ENCODE results near the gene NPR2. TPM values are rescaled to one million over a fixed set of nuclear protein-coding genes. Genes with fewer than 3 reads are reported as not detected.

Gene NPR2
- total RNA-seq, 3 donors from 2014 or later = 8.8 to 31.8 (median 12.0) TPM

DNA sequence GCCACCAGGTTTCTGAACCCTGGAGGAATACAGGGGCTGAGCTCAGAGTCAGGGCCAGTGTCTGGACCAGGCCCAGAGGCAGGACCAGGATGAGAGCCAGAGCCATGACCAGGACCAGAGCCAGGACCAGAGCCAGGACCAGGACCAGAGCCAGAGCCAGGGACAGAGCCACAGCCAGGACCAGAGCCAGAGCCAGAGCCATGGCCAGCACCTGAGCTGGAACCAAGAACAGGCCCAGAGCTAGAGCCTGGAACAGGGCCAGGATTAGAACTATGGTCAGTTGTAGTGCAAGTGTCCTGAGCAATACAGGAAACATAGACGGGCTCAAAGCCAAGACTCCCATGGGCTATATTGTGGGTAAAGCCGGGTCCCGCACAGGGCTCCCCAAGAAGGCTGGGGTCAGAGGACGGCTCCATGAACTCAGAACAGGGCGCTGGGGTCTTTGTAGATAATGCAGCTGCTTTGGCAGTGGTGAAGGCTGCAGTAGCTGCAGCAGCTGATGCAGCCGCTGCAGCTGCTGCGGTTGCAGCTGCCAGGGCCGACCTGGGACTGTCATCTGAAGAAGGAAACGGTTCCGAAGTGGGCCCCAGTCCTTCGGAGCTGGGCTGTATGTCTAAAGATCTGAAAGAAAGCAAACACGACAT is 20.1 kb downstream of the NPR2 start:
- TF ChIP-seq, protein P1, sequence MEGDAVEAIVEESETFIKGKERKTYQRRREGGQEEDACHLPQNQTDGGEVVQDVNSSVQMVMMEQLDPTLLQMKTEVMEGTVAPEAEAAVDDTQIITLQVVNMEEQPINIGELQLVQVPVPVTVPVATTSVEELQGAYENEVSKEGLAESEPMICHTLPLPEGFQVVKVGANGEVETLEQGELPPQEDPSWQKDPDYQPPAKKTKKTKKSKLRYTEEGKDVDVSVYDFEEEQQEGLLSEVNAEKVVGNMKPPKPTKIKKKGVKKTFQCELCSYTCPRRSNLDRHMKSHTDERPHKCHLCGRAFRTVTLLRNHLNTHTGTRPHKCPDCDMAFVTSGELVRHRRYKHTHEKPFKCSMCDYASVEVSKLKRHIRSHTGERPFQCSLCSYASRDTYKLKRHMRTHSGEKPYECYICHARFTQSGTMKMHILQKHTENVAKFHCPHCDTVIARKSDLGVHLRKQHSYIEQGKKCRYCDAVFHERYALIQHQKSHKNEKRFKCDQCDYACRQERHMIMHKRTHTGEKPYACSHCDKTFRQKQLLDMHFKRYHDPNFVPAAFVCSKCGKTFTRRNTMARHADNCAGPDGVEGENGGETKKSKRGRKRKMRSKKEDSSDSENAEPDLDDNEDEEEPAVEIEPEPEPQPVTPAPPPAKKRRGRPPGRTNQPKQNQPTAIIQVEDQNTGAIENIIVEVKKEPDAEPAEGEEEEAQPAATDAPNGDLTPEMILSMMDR (IDR thresholded peaks at IDR 0.05) = no peak
- H3K4me1 ChIP-seq (ENCODE audit: low read depth) = peaks cover 20% of the 10 kb centered on the region
- no peak for ATAC-seq
- no peak overlapping the region for H3K4me3 ChIP-seq
- no peaks in the 10 kb centered on the region for H3K36me3 ChIP-seq (ENCODE audit: low read depth)
- intact Hi-C loops (cut with DNase I, micrococcal nuclease) = no loop called here
- peak in 1 of 3 donors; percentile 46 for DNase-seq
- H3K9me3 ChIP-seq = no peaks in the 10 kb centered on the region

DNA sequence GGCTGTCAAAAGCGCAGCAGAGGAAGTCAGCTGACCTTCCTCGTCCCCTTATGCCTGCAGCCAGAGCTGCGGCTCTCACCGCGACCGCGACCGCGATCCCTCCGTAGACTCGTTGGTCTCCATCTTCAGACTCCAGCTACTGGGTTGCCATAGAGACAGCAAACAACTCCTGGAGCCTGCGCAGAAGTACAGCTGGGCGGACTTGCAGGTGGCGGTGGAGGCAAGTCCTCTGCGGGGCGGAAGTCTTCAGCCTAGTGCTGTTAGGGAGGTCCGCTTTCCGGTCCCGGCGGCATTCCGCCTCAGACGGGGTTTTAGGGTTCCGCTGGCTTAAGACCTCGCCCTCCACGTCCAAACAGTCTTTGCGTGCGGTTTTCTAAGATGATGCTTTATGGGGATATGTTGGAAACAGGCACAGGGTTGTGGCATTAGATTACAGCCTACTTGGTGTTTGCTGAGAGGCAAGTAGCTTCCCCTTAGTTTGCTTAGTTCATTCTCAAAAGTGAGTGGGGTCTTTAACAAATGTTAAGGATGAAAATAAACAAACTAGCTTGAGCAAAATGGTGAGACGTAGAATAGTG is 20.7 kb downstream of the NPR2 start, which contains the start of gene SPAG8:
TSS of gene SPAG8 (minus strand) at position 238 of the 578 bp plus-strand sequence. CDS start at position 123, 115 bp downstream.
- DNase-seq (peak; percentile 92 to 98 (median 94)), ATAC-seq (peak; percentile 70)
- Histone ChIP-seq H3K4me3 (no peak within 1 kb of the TSS), H3K4me1 (ENCODE audit: low read depth) (peaks cover 20% of the 10 kb centered on the region), H3K9me3 (no peaks in the 10 kb centered on the region), H3K36me3 (ENCODE audit: low read depth) (no peaks in the 10 kb centered on the region)
- intact Hi-C loops (cut with DNase I, micrococcal nuclease) = no loop called here
- TF ChIP-seq, protein P1 (IDR thresholded peaks at IDR 0.05) = no peak

DNA sequence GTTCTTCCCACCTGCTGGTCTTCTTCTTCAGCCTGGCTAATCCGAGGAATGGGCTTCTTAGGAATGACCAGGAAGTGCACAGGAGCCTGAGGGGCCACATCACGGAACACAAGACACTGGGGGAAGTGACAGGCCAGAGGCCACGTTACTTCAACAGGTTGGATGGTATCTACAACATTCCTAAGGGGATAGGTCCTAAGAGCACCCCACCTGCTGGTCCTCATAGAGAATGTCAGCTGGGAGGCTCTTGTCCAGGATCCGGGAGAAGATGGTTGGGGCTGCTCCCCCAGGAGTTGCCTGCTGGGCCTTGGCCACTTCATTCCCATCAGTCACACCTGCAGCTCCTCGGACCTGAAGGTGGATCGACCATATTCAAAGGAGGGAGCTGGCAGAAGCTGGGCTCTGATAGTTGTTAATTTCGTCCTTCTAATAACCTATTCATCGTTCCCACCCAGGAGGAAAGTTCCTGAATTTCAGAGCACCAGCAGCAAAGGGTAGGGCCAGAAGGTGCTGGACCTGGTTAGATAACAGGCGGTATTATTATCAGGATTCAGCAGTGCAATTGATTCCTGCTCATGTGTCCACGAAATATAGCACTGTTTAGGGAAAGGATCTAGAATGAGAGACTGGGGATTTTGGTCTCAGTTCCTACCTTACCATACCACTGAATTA is 22.2 kb downstream of the NPR2 start:
- no peak for ATAC-seq
- Histone ChIP-seq H3K4me1 (ENCODE audit: low read depth) (peaks cover 20% of the 10 kb centered on the region), H3K9me3 (no peaks in the 10 kb centered on the region), H3K4me3 (no peak overlapping the region), H3K36me3 (ENCODE audit: low read depth) (no peaks in the 10 kb centered on the region)
- intact Hi-C loops (cut with DNase I, micrococcal nuclease) = no loop called here
- TF ChIP-seq, protein P1 (IDR thresholded peaks at IDR 0.05) = no peak
- DNase-seq = peak in 1 of 3 donors; percentile 28

DNA sequence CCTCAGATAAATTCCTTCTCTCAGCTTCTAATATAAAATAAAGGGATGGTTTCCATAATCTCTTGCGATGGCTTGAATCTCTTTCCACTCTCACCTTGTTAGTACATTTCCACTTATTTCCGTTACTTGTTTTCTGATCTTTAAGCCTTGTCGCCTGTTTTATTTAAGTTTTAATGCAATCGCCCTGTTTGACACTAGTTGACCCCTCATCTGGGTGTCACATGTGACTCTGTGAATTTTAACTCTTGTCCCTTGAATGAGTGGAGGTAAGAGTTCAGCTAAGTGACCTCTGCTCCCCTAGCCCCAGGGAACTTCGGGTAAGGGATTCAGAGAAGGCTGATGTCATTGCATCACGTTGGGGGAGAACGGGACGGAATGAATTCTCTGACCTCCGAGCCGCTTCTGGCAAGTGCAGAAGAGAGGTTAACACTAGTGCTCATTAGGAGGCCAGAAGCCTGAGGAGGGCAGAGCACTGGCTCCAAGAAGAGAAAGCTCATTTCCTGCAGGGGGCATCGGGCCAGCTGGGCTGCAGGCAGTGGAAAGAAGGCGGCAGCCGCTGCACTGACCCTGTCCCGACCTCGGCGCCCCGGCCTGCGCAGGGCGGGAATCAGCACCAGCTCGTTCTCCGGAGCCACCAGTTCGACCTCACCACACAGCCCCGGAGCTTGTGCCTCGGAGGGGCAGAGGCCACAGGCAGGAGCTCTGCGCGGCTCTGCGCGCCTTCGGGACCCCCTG is 22.9 kb downstream of the NPR2 start:
- TF ChIP-seq, protein P1 (IDR thresholded peaks at IDR 0.05) = no peak
- intact Hi-C loops (cut with DNase I, micrococcal nuclease) = no loop called here
- peak; percentile 67 to 85 (median 81) for DNase-seq
- H3K4me1 ChIP-seq (ENCODE audit: low read depth) = peaks cover 20% of the 10 kb centered on the region
- H3K4me3 ChIP-seq = peak overlapping the region; percentile 87
- H3K36me3 ChIP-seq (ENCODE audit: low read depth) = no peaks in the 10 kb centered on the region
- peak; percentile 52 for ATAC-seq
- H3K9me3 ChIP-seq = no peaks in the 10 kb centered on the region

DNA sequence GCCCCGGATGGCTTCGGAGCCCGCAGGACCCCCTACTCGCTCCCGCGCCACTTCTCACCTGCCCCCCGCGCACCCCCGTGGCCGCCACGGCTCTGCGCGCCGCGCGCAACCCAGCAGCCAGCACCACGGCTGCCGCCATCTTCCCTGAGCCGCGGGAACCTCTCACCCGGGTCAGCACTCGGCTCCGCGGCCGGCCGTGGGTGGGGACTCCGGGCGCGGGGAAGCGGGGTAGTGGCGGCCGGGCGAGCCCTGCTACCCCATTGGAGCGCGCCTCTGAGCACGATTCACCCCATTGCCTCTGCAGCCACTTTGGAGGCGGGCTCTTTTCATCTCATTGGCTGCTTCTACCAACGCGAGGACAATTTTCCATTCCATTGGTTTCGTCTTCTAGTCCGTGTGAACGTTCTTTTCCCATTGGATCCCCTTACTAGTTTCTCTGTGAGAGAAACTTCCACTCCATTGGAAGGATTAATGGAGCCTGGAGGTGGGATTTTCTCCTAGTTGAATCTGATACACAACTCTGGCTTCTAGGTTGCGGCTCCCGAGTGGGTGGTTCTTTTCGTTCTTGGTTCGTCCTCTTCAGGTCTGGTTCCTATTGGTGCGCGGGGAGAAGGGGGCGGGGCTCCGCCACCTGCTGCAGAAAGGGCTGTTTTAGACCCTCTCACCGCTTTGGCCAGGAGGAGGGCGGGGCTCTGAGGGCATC is 23.6 kb downstream of the NPR2 start, which contains the start of gene HINT2:
TSS of gene HINT2 (minus strand) at position 202 of the 703 bp plus-strand sequence. CDS start at position 139, 63 bp downstream.
- TF ChIP-seq, protein P1 (IDR thresholded peaks at IDR 0.05) = no peak
- no peaks in the 10 kb centered on the region for H3K36me3 ChIP-seq (ENCODE audit: low read depth)
- peak; percentile 97 to 99 (median 99) for DNase-seq
- intact Hi-C loops (cut with DNase I, micrococcal nuclease) = no loop called here
- no peaks in the 10 kb centered on the region for H3K9me3 ChIP-seq
- H3K4me3 ChIP-seq = peak within 1 kb of the TSS; percentile 87
- peaks cover 20% of the 10 kb centered on the region for H3K4me1 ChIP-seq (ENCODE audit: low read depth)
- peak; percentile 89 for ATAC-seq
